Measurements from ENCODE around the gene UBC. TPM values are rescaled to one million over a fixed set of nuclear protein-coding genes. Genes with fewer than 3 reads are reported as not detected.

The UBC gene
- 1,389 and 1,606 TPM in 2 replicates for total RNA-seq
- 1,588 TPM for polyA plus RNA-seq (2012)

DNA sequence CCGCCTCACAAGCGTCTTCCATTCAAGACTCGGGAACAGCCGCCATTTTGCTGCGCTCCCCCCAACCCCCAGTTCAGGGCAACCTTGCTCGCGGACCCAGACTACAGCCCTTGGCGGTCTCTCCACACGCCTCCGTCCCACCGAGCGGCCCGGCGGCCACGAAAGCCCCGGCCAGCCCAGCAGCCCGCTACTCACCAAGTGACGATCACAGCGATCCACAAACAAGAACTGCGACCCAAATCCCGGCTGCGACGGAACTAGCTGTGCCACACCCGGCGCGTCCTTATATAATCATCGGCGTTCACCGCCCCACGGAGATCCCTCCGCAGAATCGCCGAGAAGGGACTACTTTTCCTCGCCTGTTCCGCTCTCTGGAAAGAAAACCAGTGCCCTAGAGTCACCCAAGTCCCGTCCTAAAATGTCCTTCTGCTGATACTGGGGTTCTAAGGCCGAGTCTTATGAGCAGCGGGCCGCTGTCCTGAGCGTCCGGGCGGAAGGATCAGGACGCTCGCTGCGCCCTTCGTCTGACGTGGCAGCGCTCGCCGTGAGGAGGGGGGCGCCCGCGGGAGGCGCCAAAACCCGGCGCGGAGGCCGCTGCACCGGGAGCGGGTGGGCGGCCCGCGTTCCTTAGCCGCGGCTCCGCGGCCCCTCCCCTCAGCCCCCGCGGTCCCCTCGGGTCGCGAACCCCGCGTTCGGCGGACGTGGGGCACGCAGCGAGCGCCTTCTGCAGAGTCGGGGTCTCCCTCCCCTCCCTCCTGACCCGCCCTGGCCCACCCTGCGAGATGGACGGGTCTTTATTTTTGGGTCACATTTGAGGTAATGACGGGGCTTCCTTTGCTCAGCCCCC, at the start of gene UBC:
TSS of gene UBC (minus strand) at position 259 of the 847 bp plus-strand sequence. CDS start 879 bp downstream, outside the sequence.
- DNase-seq (ENCODE audit: low read depth) = peak; percentile 94

DNA sequence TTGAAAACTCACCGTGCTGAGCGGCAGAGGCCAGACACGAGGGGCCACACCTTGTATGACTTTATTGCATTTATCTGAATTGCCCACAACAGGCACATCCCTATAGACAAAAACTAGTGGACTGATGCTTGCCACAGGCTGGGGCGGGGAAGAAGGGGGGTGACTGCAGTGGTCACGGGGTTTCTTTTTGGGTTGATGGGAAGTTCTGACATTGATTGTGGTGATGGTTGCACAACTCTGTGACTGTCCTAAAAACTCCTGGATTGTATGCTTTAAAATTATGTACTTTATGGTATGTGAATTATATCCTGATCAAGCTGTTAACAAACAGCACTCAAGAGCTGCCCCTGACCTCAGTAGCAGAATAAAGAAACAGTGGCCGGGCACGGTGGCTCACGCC, 48.8 kb upstream of the UBC start:
- no peak for DNase-seq (ENCODE audit: low read depth)

DNA sequence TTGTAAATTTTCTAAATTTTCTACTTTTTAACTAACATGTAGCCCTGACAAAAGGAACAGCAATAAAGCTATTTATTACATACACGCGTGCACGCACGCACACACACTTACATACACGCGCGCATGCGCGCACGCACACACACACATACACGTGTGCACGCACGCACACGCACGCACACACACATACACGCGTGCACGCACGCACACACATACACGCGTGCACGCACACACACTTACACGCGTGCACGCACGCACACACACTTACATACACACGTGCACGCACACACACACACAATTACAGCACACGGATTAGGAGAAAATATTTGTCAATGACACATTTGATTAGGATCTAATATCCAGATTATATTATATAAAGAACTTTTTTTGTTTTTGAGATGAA, 46.6 kb upstream of the UBC start:
- DNase-seq (ENCODE audit: low read depth) = no peak

DNA sequence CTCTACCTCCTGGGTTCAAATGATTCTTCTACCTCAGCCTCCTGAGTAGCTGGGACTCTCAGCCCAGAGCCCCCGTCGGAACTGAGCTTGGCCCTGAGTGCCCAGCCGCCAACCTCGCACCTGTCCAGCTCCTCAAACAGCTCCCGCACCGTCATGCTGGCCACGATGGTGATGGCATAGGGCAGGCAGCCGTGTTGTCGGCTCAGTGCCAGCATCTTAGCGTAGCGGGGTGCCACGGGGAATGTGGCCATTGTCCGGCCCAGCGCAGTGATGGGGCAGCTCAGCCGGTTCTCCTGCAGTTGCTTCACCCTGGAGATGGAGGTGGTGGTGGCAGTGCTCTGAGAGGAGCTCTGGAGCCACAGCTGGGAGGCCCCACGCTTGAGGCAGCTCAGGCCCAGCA, 42.1 kb upstream of the UBC start:
- no peak for DNase-seq (ENCODE audit: low read depth)

DNA sequence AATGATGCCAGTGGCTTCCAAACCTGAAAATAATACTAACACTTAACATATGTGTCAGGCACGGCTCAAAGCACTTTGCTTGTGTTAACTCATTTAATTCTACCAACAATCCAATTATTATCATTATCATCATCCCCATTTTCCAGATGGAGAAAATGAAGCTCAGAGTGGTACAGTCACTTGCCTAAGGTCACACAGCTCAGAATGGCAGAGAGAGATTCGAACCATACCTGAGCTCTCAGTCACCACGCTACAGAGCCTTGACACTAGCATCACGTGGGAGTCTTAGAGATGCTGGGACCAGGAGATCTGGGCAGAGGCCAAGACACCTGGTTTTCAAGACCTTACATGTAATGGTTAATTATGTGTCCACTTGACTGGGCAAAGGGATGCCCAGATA, 40.3 kb upstream of the UBC start:
- DNase-seq (ENCODE audit: low read depth) = no peak

DNA sequence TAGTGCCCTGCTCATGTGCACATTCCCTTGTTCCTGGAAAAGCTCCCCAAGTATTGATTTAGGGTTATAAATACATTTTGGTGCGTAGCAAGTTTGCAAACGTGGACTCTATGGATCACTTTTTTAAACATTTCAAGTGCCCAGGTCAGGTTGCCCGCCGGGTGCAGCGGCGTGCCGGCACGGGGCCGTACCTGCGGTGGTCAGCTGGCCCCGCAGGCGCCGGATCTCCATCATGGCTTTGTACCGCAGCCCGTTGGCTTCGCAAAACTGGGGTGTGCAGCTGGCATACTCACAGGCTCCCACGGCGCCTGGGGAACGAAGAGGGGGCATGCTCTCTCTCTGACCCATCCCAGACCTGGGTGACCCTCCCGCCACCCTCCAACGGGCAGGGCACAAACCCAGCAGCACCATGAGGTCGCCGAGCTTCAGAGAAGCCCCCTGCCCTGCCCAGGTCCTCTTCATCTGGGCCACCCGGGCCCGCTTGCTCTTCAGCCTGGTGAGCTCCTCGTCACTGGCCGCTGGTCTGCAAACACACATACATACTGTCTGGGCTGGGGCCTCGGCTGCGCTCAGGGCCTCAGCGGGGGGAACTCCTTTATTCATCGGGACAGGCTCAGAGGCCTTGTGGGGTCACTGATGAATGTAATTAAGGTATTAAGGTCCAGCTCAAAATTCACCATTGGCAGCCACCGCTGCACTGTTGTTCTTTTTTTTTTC, 39.4 kb upstream of the UBC start:
- DNase-seq (ENCODE audit: low read depth) = no peak

DNA sequence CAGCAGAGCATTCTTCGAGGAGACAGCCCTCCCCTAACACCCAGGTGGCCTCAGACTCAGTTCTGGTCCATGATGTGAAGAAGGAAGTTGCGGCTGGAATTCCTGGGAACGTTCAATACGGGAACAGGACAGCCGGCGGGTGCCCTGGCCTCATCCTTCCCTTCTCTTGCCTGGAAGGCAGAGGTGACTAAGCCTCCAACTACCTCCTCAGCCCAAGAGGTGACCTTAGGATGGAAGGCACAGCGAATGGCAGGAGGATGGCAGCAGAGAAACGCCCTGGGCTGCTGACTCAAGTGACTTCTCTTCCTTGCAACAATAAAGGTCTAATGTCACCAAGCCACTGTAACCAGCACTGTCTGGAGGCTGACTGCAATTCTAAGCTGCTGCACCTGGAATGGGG, 38.4 kb upstream of the UBC start:
- no peak for DNase-seq (ENCODE audit: low read depth)

DNA sequence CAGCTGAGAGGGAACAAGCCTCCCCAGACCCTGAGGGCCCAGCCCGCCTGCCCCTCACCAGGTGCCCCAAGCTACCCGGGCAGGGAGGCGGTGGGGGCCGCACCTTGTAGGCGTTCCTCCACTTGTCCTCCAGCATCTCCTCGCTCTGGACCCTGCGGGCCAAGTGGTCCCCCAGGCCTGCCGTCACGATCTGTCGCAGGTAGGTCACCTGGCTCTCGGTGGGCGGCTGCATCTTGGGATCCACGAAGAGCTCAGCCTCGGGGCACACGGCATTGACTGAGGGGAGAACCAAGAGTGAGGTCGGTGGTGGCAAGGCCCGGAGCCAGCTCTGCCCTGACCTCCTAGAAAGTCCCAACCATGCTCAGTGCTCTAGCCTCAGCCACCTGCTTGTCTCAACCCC, 37.8 kb upstream of the UBC start:
- DNase-seq (ENCODE audit: low read depth) = no peak

DNA sequence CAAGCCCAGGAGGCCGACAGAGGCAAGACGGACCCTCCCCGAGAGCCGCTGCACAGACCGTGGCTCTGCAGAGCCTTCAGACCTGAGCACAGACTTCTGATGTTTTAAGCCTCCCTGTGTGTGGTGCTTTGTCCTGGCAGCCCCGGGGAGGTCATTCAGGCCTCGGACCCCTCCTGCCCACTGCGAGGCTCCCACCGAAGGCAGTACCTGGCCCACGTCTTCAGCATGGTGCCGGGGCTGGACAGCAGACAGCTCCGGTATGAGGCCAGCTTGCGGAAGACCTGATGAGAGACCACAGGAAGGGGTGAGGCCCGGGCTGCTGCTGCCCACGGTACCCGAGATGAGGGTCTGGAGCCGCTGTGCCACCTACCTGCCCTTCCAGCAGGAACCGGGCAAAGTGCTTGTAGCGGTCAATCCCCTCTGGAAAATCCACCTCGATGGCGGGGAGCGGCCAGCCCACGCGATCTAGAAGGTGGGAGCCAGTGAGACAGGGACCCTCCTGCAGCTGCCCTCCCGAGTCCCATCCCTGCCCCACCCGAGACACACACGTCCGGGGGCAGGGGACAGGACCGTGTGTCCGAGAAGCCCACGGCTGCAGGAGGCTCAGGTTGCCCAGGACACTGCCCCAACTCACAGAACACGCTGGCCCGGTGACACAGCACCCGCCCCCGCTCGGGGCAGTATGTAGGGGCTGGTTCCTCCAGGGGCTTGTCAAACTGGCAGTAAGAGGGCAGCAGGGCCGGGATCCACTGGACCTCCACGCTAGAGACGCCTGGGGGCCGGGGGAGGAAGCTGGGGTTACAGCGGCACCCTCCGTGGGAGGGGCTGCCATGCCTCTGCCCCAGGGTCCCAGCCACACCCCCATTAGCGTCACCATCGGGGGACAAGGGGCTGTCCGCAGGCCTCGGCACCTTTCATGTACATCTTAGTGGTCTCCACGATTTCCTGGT, 35.6 kb upstream of the UBC start:
- no peak for DNase-seq (ENCODE audit: low read depth)

DNA sequence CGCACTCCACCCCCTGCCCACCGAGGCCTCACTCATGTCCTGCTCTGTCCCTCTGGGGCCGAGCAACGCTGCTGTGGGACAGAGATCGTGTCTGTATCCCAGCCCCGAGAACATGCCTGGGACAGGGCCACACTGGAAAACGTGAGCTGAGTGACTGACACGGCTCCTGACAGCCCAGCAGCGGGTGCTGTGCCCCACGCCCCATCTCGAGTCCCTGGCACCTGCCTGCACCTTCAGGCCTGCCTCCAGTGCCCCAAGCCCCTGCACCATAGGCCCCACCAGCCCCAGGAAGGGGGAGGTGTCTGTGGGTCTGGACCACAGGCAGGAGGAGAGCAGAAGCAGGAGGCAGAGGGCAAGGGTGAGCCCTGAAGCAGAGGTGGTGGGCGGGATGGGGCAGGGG, 34.6 kb upstream of the UBC start:
- DNase-seq (ENCODE audit: low read depth) = no peak

DNA sequence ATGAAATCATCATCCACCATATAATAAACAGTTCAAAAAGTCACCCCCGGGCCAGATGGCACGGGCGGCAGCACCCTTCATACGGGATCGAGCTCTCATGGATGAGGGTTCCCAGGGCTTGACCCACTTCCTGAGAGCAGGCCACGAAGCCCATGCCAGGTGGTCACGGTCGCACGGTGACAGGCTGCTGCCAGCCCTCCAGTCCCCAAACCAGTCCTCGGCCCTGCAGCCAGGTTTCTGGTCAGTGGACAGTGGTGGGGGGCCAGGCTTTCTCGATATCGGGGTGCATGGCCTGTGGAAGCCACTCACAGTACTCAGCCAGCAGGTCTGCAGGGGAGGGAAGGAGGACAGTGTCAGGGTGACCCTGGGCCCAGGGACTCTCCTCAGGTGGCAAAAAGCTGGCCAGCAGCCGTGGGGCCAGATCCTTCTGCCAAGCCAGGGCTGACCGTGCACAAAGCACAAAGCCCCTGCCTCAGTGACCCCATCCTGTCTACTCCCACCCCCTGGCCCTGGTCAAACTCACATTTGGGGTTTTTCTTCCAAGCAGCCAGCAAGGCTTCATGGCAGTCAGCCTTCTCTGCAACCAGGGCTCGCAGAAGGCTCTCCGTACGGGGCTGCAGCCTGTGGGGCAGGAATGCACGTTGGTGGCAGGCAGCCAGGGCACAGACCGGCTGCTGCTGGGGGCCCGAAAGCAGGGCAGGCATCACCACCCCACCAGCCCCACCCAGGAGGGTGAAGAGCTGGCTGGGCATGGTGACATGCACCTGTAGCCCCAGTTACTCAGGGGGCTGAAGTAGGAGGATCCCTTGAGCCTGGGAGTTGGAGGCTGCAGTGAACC, 33.3 kb upstream of the UBC start:
- DNase-seq (ENCODE audit: low read depth) = no peak

DNA sequence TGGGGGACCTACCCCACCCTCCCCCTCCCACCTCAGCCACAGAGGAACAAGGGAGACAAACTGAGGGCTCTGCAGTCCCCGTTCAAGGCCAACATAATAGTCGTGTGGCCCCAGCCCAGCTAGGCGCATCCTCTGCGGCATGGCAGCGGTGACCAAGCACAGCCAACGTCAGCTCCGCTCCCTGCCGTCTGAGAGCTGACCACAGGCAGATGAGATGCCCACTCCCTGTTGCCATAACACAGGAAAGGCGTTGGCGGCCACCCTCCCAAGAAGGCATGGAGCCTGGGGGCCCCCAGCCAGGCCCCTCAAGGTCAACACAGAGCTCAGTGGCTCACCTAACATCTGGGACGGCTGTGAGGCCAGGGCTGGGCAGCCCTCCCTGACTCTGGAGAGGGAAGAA, 32.6 kb upstream of the UBC start:
- DNase-seq (ENCODE audit: low read depth) = no peak

DNA sequence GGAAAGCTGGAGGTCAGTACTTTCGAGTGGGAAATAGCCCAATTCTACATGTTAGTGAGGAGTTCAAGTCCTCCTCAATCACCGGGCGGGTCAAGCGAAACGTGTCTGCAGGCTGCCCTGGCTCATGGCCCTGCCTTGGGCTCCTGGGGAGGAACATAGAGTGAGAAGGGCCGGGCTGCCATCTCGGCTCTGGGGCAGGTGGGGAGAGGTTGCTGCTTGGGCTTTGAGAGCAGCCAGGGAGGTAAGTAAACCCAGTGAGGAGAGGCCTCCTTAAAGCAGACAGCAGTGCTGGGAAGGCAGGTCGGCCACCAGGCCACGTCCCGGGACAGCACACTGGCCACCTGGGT, 32.0 kb upstream of the UBC start:
- DNase-seq (ENCODE audit: low read depth) = no peak

DNA sequence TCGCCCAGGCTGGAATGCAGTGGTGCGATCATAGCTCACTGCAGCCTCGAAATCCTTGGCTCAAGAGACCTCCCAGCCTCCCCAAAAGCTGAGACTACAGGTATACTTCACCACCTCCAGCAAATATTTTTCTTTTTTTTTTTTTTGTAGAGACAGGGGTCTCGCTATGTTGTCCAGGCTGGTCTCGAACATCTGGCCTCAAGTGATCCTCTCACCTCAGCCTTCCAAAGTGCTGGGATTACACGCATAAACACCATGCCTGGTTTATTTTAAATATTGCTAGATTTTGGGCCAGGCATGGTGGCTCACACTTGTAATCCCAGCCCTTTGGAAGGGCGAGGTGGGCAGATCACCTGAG, 26.7 kb upstream of the UBC start:
- no peak for DNase-seq (ENCODE audit: low read depth)

DNA sequence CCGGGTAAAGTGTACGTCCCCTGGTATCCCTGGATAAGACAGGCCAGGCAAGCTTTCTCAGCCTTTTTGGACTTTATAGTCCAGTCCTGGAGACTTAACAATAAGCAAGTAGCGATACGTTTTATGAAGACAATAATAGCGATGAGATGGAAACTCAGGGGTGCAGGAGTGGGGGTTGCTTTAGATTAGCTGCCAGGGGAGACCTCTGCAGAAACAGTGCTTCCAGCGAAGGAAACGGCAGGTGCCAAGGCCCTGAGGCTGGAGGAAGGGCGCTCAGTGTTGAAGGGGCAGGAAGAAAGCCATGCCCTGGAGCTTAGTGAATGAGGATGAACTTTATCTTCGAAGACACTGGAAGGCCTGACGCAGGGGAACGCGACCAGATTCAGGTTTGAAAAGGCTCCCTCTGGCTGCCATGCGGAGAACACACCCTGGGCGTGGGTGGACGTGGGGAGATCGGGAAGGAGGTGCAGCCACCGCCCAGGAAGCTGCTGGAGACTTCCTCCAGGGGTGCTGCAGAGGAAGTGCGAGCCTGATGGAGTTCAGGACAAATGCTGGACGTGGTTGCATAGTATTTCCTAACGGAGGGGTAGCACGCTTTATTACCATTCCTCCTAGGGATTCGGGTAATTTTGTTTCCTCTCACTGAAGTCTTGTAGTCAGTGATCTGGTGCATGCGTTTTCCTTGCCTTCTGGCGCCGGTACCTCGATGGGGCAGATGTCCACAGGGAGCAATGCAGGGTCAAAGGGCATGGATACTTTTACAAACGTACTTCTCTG, 26.1 kb upstream of the UBC start:
- peak; percentile 92 for DNase-seq (ENCODE audit: low read depth)

DNA sequence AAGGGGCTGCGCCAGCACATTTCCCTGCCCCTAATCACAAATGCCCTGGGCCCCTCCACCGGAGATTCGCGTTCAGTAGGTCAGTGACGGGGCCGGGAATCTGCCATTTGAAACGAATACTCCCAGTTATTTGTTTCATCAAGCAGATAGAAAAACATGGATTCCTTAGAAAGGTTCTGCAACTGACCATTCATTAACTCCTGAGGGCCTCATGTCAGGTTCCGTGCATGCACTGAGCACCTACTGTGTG, 25.6 kb upstream of the UBC start:
- no peak for DNase-seq (ENCODE audit: low read depth)

DNA sequence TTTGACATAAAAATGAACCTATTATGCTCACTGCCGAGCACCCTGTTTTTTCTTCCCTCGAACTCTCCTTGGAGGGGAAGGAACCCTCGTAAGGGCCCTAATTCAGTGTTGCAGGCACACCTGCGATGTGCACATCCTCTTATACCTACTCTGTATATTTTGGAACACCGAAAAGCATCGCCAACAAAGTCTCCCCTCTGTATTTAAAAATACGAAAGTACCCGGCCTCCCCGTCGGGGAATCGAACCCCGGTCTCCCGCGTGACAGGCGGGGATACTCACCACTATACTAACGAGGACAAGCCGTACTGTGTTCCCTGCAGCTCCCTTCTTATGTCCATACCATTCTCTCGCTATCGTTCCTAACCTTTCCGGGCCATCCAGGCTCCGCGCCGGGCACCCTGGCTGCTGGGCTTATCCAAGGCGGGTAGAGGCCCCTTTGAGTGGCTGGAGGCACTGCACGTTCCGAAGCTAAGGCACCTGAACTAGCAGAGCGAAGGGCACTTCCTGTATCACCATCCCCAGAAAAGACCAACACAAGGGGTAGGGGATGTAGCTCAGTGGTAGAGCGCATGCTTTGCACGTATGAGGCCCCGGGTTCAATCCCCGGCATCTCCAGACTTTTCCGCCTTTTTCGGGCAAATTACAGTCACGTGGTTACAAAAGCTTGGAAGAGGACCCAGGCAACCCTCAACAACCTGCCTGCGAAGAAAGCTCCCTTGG, 25.1 kb upstream of the UBC start:
- DNase-seq (ENCODE audit: low read depth) = peak; percentile 94

DNA sequence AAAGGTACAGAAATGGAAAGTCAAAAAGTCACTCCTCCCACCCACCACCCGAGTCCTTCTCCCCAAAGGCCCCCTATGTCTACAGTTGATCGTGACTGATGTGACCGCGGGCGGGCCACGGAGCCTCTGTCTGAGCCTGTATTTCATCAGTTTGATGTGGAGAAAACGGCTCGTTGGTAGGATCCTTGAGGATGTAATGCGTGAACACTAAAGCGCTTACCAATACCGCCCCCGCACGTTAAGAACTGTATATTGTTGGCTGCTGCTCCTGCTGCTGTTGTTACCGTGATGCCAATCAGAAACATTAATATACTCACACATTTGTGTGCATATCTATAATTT, 24.6 kb upstream of the UBC start:
- DNase-seq (ENCODE audit: low read depth) = peak; percentile 88

DNA sequence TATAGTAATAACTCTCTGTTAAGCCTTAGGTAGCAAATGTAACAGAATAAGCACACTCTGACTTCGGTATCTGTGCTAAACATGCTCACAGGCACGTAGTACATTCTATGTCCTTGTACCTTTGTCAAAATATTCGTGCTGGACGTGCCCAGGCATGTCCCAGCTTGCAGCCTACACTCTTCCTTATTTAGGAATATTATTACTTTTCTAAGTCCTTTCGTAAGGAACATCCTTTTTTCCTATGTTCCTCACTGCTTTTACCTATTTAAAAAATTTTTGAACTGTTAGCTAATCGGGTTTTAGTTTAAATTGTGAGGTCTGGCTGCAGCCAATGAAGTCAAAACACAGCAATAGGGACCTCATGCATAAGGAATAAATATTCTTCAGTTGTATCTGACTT, 24.1 kb upstream of the UBC start:
- DNase-seq (ENCODE audit: low read depth) = peak; percentile 51

DNA sequence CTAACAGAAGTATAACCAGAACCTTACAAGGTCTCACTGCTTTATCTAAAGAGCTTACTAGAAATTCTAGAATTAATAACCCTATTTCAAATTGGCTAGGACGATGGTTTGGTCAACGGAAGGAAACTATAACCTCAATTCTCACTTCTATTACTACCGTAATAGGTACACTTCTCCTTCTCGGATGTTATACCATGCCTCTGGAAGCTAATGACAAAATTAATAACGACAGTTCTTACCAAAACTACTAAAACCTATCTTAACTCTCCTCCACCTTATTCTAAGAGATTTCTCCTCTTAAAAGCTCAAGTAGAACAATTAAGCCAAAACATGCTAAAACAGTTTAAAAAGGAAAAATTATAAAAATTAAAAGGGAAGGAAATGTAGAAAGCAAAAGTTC, 23.7 kb upstream of the UBC start:
- DNase-seq (ENCODE audit: low read depth) = peak; percentile 6

All from myocyte (in vitro differentiated cells).